Left kidney (tissue), 8 donors: ENCODE data around the gene NKX1-2. TPM values are rescaled to one million over a fixed set of nuclear protein-coding genes. Genes with fewer than 3 reads are reported as not detected.

Experiments
- DNase-seq: peaks from one replicate; pipeline ENCODE4 v3.0.0-alpha.2; 2013
- long read RNA-seq, 8 donors: transcript quantifications; one replicate each; lab custom pipeline, GENCODE V29; 2026
- polyA plus RNA-seq: library from polyadenylated mRNA; unstranded; fragments of 120-200 nt; gene quantifications from one replicate; pipeline ENCODE4 v1.2.1, GENCODE V29; 2013; ENCODE audit not compliant: insufficient read length

Gene NKX1-2
- polyA plus RNA-seq = not detected
- long read RNA-seq, donor 1 = 0 reads
- long read RNA-seq, donor 2 = 0 reads
- long read RNA-seq, donor 3 = 0 reads
- long read RNA-seq, donor 4 = 0 reads
- long read RNA-seq, donor 5 = 0 reads
- long read RNA-seq, donor 6 = 0 reads
- long read RNA-seq, donor 7 = 0 reads
- long read RNA-seq, donor 8 = 0 reads

DNA sequence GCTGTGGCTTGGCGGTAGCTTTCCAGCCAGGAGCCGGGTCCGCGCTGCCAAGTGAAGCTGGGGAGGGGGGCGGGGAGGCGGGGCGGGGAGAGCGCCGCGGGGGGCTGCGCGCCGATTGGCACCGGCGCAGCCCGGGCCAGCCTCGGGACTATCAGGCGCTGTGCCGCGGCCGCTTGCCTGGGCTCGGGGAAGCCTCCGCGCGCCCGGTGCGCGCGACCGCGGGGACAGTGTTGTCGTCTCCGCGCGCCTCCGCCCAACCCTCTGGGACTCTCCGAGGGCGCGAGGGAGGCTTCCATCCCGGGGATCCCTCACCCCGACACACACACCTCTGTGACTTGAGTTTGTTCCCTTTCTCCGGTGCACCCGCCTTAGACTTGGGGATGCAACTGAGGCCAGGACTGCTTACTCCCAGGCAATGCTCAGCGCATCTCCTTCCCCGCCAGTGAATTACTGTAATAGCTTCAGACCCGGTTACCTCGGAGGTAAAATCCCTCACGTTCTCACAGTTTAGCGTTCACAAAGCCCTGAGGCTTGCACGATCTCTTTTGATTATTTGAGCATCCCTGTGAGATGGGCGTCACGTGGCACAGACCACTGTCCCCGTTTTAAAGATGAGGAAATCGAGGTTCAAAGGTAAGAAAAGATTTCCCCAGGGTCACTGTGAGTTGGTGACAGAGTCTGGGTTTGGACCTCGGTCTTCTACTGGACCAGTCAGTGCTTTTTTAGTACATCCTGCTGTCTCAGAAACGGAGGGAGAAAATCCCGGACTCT lies at the start of gene NKX1-2:
Gene NKX1-2 (minus strand): TSS at position 24 of the 771 bp plus-strand sequence. CDS start 92 bp downstream, outside the sequence.
- DNase-seq = no peak

DNA sequence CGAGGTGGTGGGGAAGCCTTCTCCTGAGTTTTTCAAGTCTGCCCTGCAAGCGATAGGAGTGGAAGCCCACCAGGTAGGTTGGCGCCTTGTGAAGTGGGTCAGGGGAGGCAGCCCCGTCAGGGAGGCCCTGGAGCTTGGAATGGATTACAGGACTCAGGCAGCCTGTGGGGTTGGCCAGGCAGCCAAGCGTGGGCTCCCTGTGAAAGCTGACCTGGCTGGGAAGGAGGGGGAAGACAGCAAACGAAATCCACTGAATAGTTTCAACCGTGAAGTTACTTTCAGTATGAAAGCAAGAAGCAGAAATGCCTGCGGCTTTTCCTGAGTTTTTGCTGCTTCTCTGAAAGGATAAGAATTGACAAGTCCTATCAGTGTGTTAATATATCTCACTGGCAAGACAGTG lies 48.2 kb upstream of the NKX1-2 start:
- peak; percentile 69 for DNase-seq

DNA sequence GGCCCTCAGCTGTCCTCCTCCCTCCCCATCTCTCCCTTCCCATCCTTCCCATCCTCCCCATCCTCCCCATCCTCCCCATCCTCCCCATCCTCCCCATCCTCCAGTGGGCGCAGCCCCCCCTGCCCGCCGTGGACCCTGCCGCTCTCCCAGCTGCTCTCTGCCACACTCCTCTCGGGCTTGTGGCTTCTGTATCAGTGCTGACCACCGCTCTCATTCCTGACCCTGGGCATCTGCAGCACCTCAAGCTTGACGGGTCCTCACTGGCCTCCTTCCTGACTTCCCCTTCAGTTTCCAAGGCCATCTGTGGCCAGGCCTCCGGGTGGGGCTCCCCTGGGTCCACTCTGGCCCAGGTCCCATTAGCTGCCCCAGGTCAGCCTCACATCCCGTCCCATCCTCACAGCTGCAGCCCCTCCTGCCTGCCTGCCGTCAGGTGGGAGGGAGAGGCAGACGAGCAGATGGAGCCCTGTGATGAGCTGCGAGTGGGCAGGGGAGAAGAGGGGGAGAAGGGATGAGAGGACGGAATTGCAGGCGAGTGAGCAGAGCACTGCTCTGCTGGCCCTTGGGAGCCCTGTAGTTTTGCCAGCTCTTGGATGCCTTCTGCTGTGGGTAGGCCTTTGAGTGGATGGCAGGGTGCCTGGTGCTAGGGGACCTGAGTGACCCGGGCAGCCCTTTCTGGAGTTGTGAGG lies 47.5 kb upstream of the NKX1-2 start:
- no peak for DNase-seq

DNA sequence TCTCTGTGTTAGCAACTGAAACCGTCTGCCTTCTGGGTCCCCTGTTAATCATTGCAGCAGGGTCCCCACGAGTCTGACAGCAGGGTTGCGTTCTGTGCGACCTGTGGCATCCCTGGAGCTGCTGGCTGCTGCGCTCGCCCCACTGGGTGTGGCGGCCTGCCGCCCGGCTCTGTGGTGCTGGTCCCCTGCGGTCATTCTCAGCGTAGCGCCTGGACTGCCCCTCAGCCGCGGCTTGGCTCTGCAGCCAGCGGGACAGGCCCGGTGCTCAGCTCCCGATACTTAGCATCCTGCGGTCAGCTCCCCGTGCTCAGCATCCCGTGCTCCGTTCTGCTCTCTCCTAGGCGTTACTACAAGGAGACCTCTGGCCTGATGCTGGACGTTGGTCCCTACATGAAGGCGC lies 46.8 kb upstream of the NKX1-2 start:
- DNase-seq = no peak

DNA sequence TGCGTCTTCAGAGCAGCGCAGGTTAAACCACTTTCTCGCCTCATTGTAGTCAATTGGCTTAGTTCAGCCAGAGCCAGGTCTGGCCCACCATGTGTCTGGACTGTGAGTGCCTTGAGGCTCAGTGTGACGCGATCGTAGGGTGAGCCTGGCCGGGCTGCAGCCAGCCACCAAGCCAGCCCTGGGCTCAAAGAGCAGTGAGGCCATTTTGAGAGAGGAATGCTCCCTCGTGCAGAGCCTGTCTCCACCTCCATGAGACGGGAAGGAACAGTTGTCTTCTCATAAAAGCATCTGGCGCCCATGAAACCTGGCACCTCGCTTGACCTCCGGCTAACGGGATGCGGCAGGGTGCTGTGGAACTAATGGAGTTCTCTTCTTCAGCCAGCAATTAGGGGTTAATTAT lies 46.3 kb upstream of the NKX1-2 start:
- no peak for DNase-seq

DNA sequence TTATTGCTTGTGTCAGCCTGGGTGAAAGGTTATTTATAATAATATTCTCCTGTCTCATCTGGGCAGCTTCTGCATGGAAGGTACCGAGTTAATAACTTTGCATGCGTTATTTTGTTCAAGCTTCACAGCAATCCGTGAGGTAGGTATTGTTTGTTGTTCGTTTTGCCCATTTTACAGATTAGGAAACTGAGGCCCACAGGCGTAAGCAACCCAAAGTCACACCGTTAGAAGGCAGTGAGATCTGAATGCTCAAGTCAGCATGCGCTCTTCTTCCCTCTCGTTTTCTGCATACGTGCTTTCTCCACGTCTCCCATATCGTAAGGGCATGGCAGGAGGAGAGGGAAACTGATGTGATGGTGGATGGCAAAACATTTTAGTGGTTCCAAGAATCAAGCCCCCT lies 45.9 kb upstream of the NKX1-2 start:
- DNase-seq = no peak

DNA sequence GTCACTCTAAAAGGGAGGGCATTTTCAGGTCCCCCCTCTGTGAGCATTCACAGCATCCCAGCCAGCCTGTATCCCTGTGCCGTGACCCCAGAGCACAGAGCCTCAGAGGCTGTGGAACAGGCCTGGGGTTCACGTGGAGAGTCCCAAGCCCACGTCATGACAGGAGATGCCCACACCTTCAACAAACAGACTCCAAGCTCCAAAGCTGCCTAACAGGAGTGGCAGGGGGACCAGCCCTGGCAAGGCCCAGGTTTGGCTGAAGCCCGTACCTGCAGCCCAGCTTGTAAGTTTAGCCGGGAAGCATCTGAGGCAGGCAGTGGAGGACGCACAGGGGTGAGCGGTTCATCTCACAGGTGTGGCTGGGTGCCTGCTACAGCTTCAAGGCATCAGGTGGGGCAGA lies 45.3 kb upstream of the NKX1-2 start:
- DNase-seq = no peak

DNA sequence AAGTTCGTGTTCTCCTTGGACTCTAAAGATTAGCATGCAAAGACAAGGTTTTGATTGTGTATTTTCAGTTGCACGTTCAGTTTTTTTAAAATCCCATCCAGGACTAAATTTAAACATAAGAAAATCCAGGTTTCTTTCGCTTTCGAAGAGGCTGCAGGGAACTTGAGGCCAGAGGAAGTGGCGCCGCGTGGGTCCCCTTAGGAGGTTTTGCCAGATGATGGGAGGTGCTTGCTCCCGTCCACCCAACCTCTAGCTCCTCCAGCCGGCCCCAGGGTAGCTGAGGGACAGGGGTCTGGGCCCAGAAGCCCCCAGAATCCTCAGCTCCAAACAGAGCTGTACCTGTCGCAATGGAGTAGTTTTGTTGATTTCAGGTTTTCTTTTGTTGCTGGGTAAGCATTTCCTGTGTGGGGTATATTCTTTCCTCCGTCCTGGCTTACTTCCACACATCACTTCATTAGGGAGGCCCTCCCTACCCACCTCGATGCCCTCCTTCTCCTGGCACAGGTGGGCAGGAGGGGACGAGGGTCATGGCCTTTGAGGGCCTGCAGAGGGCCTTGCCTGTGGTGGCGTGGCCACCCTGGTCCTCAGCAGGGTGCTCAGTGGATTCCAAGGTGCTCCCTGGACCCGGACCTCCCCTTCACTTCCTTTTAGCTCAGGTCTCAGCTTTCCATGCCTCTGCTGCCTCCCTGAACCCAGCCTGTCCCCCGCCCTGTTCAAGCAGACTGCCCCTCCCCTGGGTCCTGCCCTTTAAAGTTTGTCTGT lies 44.4 kb upstream of the NKX1-2 start:
- no peak for DNase-seq

DNA sequence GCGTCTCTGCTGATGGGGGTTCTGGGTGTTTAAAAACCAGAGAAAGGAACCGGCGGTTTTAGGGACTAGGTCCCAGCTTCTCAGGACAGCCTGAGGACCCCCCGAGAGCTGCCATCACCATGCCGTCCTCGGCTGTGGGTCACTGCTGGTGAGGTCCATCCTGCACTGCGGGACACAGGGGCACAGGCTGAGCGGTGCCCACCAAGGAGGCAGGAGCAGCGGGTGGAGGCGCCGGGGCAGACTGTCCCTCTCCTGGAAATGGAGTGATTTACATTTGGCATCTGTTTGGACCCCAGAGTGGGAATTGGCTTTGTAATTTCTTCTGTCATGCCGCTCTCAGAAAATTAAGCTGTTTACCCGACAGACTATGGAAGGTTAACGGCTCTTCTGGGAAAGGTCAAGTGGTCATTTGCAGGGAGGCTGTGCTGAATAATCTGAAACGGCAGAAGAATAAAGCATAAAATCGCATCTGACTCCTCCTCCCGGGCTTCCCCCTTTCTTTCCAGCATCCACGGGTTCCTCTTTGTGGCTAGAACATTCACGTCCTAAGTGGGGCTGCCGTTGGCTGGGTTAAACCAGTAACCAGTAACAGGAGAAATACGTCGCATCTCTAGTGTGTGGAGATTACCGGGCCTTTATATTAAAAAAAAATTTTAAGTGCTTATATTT lies 43.5 kb upstream of the NKX1-2 start:
- no peak for DNase-seq

DNA sequence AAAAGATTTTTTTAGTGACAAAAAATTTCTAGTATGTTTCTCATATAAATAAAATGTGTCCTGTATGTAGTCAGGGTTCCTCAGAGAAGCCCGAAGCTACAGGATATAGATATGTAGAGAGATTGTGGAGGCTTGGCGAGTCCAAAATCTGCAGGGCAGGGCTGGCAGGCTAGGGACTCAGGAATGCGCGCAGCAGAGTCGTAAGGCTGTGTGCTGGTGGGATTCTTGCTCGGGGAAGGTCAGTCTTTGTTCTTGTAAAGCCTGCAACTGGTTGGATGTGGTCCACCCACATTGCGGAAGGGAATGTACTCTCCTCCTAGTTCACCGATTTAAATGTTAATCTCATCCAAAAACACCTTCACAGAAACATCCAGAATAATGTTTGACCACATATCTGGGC lies 42.4 kb upstream of the NKX1-2 start:
- DNase-seq = no peak

DNA sequence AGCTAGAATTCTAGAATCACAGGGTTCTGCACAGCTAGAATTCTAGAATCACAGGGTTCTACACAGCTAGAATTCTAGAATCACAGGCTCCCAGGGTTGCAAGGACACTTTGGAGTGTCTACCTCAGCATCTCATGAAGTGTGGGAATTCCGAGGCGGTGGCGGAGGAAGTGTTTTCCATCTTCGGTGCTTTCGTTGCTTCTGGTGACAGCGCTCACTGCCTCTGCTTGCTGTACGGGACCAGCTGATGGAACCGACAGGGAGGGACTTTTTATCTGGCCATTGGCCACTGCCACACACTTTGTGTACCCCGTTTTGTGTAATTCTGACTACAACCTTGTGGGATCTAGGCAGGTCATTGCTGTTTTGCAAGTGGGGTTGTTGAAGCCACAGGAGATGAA lies 41.3 kb upstream of the NKX1-2 start:
- no peak for DNase-seq

DNA sequence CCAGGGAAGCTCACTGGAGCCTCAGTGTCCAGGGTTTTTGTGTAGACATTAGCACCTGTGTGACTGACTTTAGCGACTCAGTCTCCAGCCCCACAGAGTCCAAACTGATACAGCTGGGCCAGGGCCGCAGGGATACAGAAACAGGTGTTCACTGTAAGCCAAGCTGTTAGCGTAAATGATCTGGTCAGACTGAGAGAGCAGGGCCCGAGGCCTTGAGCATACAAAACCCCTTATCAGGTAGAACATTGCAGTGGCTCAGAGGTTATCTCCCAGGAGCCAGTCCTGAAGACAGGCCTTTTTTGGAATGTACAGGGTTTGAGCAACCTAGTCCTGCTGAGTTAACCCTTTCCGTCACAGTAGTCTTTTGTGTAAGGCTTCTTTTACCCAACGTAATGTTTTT lies 36.8 kb upstream of the NKX1-2 start:
- no peak for DNase-seq

DNA sequence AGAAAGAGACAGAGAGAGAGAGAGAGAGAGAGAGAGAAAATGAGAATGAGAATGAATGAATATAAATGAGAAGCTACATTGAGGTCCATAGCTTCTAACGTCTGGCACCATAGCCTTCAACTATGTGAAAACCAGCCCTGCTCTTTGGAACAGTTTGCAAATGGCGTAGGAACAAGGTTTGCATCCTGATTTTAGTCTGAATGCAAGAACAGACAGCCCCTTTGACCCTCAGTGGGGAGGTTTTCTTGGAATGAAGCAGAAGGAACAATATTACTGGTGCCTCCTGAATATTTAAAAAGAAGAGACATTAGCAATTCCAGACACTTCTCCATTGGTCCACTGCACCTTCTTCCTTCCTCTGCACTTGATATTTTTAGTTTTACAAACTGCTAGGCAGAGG lies 34.8 kb upstream of the NKX1-2 start:
- no peak for DNase-seq

DNA sequence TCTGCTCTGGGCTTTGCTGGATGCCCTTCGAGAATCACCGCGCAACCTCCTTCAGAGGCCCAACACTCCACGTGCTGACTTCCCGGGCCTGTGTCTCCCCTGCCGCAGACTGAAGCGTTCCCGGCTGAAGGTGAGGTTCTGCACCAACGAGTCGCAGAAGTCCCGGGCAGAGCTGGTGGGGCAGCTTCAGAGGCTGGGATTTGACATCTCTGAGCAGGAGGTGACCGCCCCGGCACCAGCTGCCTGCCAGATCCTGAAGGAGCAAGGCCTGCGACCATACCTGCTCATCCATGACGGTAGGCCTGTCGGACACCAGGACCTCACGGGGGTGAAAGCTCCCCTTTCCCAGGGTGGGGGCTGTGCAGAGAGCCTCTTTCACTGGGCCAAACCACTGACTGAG lies 34.2 kb upstream of the NKX1-2 start:
- DNase-seq = no peak

DNA sequence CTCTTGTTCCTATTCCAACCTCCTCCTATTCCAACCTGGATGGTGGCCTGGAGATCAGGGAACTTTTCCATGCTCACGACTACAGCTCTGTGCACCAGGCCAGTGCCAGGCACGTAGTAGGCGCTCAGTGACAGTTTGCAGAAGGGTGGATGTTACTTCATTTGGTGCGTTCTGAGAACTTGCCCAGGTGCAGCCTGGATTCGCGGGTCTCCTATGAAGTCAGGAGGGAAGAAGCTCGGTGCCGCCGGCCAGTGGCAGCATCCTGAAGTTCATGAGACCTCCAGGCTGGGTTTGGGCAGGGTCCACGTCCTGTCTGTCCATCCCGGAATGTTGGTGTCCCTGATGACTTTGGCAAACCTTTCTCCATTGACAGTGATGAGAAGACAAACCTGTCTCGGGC lies 33.0 kb upstream of the NKX1-2 start:
- DNase-seq = no peak

DNA sequence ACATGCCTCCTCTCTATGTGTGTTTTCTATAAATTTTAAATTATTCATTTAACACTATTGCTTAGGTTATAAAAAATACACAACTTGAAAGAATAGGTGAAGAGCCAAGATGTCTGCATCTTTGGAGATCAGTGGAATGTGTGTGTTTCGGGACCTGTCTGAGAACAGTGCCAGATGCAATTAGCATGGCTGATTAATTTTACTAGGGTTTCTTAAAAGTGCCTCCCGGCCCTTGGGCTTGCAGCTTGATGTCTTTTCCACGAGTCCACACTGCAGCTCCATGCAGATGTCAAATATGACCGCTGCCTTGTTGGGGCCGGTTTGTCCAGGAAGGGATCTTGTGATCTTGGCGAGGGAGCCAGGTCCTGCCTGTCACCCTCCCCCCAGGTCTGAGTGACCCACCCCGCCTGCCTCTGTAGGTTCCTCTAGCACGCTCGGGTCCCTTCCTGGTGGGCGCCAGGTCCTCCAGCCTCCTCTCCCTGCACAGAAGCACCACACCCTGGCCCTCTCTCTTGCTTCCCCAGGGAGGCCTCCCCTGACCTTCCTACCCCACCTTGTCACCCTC lies 32.5 kb upstream of the NKX1-2 start:
- no peak for DNase-seq

DNA sequence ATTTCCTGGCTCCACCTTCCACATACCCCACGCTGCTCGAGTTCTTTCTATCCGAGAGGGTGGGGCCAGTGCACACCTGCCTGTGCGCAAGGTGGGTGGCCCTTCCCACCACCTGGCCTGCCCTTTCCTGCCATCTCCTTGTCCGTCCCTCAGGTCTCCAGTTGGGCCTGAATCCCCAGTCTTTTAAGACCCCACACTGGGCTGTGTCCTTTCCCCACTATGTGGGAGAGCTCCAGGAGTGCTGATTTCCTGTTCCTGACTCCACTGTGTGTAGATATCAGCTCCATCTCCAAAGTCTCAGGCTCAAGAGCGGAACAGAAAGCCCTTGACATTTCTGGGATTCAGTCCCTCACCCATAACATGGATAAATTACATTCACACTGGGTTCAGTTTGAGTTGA lies 31.9 kb upstream of the NKX1-2 start:
- no peak for DNase-seq

DNA sequence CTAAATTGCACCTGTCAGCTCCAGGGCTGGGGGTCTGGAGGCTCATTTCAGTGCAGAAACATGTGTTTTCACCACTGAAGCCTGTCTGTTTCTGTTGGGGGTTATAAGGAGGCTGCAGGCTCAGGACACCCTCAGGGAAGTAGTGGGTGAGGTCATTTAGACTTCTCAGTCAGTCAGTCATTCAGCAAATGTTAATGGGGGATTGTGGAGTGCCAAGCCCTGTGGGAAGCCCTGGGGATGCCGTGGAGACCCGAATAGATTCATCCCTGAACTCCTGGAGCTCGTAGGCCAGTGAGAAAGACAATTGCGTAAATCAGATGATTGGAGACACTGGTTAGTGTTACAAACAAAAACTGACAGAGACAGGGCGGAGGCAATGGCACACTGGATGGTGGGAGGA lies 31.0 kb upstream of the NKX1-2 start:
- DNase-seq = no peak

DNA sequence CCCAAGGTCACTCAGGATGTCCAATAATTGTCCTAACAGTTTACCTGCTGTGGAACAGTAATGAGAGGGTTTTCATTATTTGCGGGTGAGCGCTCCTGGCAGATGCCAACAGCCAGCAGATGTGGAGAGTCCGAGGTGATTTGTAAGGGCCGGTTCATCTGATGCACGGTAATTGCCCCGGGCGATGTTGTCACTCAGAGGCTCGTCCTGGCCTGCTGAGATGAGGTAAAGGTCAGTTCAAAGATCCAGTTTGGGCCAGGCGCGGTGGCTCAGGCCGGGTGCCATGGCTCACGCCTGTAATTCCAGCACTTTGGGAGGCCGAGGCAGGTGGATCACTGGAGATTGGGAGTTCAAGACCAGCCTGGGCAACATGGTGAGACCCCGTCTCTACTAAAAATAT lies 28.7 kb upstream of the NKX1-2 start:
- no peak for DNase-seq

DNA sequence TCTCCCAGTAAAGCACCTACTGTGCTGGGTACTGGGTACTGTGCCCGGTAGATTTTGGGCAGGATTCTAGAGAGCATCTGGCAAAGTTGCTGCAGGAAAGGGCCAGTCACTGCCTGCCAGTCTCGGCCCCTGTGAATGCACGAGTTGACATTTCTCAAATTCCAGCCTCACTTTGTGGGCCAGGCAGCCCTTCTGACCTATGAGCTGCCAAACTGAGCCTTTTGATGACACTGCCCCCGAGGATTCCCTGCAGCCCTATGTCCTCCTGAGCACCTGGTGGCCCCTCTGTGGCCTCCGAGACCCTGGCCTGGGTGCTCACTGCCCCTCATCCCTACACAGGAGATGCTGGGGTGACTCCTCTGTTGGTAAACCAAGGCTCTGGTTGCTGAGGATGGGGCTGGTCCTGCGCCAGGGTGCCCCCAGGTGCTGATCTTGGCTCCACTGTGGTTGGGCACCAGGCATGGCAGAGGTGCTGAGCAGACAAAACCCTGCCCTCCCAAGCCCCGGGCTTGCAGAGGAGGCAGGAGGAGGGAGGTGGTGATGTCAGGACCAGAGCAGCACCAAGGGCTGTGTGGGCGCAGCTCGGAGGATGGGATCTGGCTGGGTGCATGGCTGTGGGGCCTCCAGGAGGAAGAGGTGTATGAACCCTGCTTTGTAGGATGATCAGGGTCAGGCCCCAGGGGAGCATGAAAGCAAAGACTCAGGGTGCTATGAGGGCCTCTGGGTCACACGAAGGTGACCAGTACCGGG lies 28.0 kb upstream of the NKX1-2 start:
- DNase-seq = no peak
